Measurements from ENCODE around the gene MAMLD1. TPM values are rescaled to one million over a fixed set of nuclear protein-coding genes. Genes with fewer than 3 reads are reported as not detected.

MAMLD1 gene
- total and polyA plus RNA-seq, 4 donors = 1.8 to 8.5 (median 7.7) TPM

DNA sequence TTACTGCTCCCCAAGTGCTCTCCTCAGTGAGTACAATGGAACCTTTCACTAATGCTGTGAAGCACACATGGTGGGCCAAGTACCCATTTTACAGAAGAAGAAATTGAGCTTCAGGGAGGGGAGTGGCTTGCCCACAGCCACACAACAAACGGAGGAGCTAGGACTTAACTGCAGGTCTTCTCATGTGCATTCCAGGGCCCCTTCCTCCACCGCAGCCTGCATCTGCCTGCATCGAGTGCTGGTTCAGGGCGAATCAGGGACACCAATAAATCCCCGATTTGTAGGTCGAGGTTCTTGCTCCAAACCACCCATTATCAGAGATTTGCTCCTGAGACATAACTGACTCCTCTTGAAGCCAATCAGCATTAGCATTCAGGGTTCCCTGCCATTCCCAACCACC is 100.9 kb downstream of the MAMLD1 start:
- no peaks in the 10 kb centered on the region for H3K9me3 ChIP-seq (ENCODE audit: control insufficient read depth, low read length)
- 87 to 96% methylated on average over 6 of the region's 6 CpGs for WGBS, 2 donors
- no peak overlapping the region for H3K27ac ChIP-seq (ENCODE audit: low read depth in 1 of 2, low read length in 2 of 2)
- no peak overlapping the region for H3K4me3 ChIP-seq (ENCODE audit: low read length in 2 of 2)
- no peaks in the 10 kb centered on the region for H3K27me3 ChIP-seq (ENCODE audit: control insufficient read depth in 1 of 2, insufficient read depth in 2 of 2, low read length in 1 of 2)
- no peaks in the 10 kb centered on the region for H3K36me3 ChIP-seq (ENCODE audit: control insufficient read depth in 1 of 2, insufficient read depth in 2 of 2, low read length in 1 of 2)
- no peak for DNase-seq
- intact Hi-C loops (cut with DNase I) = no loop called here
- ATAC-seq (ENCODE audit: low FRiP score) = no peak
- H3K4me1 ChIP-seq (ENCODE audit: control insufficient read depth in 1 of 2, insufficient read depth in 2 of 2, low read length in 2 of 2) = no peaks in the 10 kb centered on the region

DNA sequence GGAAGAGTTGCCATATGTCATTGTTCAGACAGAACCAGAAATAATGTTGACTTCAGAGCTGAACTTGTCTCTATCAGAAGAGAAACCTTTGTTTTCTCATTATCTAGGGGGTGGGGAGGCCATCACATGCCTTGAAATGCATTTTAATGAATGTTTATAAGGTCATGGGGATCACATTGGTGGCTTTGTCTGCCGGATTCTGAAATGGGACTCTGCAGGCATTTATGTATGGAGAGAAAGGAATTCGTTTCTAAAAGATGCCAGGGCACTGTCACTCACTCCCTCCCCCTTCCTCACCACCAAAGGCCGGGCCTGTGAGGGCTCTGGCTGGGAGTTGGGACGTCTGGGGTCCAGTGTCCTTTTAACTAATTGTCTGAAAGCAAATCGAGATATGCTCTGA is 102.2 kb downstream of the MAMLD1 start:
- H3K9me3 ChIP-seq (ENCODE audit: control insufficient read depth, low read length) = no peaks in the 10 kb centered on the region
- DNase-seq (no peak), ATAC-seq (ENCODE audit: low FRiP score) (no peak)
- no peak overlapping the region for H3K27ac ChIP-seq (ENCODE audit: low read depth in 1 of 2, low read length in 2 of 2)
- WGBS, 2 donors = 42 to 54% methylated on average over 5 of the region's 5 CpGs
- intact Hi-C loops (cut with DNase I) = no loop called here
- no peaks in the 10 kb centered on the region for H3K27me3 ChIP-seq (ENCODE audit: control insufficient read depth in 1 of 2, insufficient read depth in 2 of 2, low read length in 1 of 2)
- H3K36me3 ChIP-seq (ENCODE audit: control insufficient read depth in 1 of 2, insufficient read depth in 2 of 2, low read length in 1 of 2) = peaks cover 0 to 2% of the 10 kb centered on the region in 2 donors
- H3K4me3 ChIP-seq (ENCODE audit: low read length in 2 of 2) = no peak overlapping the region
- H3K4me1 ChIP-seq (ENCODE audit: control insufficient read depth in 1 of 2, insufficient read depth in 2 of 2, low read length in 2 of 2) = no peaks in the 10 kb centered on the region

DNA sequence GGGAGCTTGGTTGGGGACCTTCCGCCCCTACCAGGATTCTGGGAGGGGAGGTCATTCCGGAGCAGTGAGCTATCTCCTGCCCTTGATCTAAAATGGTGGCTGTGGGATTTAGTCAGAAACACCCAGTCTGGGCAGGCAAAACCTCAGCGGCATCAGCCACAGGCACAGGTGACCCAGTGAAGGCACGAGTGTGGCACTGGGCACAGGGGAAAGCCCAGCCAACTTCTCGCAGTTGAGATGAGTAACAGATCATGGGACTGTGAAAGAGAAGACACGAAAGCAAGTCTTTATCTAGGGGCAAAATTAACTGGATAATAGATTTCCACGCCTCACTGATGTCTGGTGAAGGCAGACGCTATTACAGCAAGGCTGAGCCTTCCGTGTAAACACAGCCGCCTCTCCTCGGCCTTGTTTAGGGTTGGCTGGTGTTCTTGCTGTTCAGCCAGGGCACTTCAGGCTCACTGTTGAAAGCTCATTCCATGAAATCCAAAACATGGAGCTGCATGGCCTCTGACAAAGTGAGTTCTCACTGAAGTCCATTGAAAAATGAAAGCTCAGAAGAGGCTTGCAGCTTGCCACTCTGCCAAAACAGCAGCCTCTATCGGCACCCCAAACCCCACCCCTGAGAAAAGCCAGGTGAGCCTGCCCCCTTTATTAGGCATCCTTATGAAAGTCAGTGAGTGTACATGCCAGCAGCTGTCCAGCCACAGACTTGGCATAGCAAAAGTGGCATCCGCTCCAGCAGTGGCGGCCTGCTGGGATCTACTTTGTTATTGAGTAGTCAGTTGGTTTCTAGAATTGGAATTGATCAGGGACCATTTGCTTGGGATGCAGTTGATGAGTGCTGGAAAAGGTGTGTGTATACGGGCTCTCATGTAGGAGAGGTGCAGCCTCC is 103.0 kb downstream of the MAMLD1 start:
- DNase-seq (no peak), ATAC-seq (ENCODE audit: low FRiP score) (no peak)
- Histone ChIP-seq H3K27me3 (ENCODE audit: control insufficient read depth in 1 of 2, insufficient read depth in 2 of 2, low read length in 1 of 2) (no peaks in the 10 kb centered on the region), H3K36me3 (ENCODE audit: control insufficient read depth in 1 of 2, insufficient read depth in 2 of 2, low read length in 1 of 2) (peaks cover 0 to 3% of the 10 kb centered on the region in 2 donors), H3K4me3 (ENCODE audit: low read length in 2 of 2) (no peak overlapping the region), H3K27ac (ENCODE audit: low read depth in 1 of 2, low read length in 2 of 2) (no peak overlapping the region), H3K4me1 (ENCODE audit: control insufficient read depth in 1 of 2, insufficient read depth in 2 of 2, low read length in 2 of 2) (no peaks in the 10 kb centered on the region), H3K9me3 (ENCODE audit: control insufficient read depth, low read length) (no peaks in the 10 kb centered on the region)
- WGBS, 2 donors = 70 to 71% methylated on average over 15 of the region's 15 CpGs
- intact Hi-C loops (cut with DNase I) = no loop called here

DNA sequence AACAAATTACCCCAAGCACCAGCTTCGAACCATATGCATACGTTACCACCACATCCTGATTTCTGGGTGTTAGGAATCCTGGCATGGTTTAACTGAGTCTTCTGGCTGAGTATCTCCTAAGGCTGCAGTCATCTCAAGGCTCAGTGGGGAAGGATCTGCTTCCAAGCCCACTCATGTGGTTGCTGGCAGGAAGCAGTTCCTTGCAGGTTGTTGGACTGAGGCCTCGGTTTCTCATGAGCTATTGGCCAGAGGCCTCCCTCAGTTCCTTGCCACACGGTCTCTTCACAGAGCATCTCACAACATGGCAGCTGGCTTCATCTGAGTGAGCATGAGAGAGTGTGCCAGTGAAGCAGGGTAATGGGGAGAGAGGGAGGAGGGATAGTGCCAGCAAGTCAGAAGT is 109.2 kb downstream of the MAMLD1 start:
- WGBS, 2 donors = 76 to 96% methylated on average over 4 of the region's 4 CpGs
- no peak for DNase-seq

DNA sequence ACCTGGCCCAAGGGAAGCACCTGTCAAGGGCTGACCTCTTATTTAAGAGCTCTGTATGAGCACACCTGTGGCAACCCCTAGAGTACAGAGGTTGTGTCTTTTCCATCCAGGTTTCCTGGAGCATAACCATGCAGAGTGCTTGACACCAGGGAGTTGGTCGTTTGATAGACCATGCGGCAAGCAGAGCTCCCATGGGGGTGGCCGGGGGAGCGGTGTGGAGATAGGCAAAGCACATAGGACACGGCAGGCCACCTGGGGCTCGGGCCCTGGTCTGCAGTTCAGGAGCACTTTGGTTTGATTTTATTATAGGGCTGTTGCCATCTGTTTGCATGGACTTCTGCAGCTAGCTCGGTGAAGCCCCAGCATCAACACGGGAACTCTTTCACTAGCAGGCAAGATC is 110.3 kb downstream of the MAMLD1 start:
- ATAC-seq (ENCODE audit: low FRiP score) (no peak), DNase-seq (no peak)
- H3K27ac ChIP-seq (ENCODE audit: low read depth in 1 of 2, low read length in 2 of 2) = no peak overlapping the region
- no peaks in the 10 kb centered on the region for H3K4me1 ChIP-seq (ENCODE audit: control insufficient read depth in 1 of 2, insufficient read depth in 2 of 2, low read length in 2 of 2)
- H3K27me3 ChIP-seq (ENCODE audit: control insufficient read depth in 1 of 2, insufficient read depth in 2 of 2, low read length in 1 of 2) = no peaks in the 10 kb centered on the region
- H3K4me3 ChIP-seq (ENCODE audit: low read length in 2 of 2) = no peak overlapping the region
- WGBS, 2 donors = 88% methylated on average over 8 of the region's 8 CpGs
- intact Hi-C loops (cut with DNase I) = no loop called here
- no peaks in the 10 kb centered on the region for H3K9me3 ChIP-seq (ENCODE audit: control insufficient read depth, low read length)
- peaks cover 0 to 3% of the 10 kb centered on the region in 2 donors for H3K36me3 ChIP-seq (ENCODE audit: control insufficient read depth in 1 of 2, insufficient read depth in 2 of 2, low read length in 1 of 2)

More for the DNA sequence above, 109.2 kb downstream of the MAMLD1 start:
- Histone ChIP-seq H3K27me3 (ENCODE audit: control insufficient read depth in 1 of 2, insufficient read depth in 2 of 2, low read length in 1 of 2) (no peaks in the 10 kb centered on the region), H3K27ac (ENCODE audit: low read depth in 1 of 2, low read length in 2 of 2) (no peak overlapping the region), H3K36me3 (ENCODE audit: control insufficient read depth in 1 of 2, insufficient read depth in 2 of 2, low read length in 1 of 2) (peaks cover 0 to 3% of the 10 kb centered on the region in 2 donors), H3K4me1 (ENCODE audit: control insufficient read depth in 1 of 2, insufficient read depth in 2 of 2, low read length in 2 of 2) (no peaks in the 10 kb centered on the region), H3K9me3 (ENCODE audit: control insufficient read depth, low read length) (no peaks in the 10 kb centered on the region), H3K4me3 (ENCODE audit: low read length in 2 of 2) (no peak overlapping the region)
- intact Hi-C loops (cut with DNase I) = no loop called here
- ATAC-seq (ENCODE audit: low FRiP score) = no peak

DNA sequence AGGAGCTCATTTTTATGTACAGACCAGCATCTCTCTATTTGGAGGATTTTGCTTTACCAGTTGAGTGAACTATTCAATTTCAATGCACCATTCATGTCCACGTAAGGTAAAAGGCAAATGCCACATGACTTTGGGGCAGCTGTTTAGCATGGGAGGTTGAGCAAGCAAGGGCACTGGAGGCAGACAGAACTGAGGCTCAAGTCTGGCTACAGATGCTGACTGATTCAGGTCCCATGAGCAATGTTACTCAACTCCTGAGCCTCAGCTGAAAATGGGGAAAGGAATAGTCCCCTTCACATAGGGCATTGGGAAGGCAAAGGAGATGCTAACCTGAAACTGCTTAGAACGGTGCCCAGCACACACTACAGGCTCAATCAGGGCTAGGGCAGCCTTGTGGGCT is 112.3 kb downstream of the MAMLD1 start:
- Histone ChIP-seq H3K36me3 (ENCODE audit: control insufficient read depth in 1 of 2, insufficient read depth in 2 of 2, low read length in 1 of 2) (no peaks in the 10 kb centered on the region), H3K4me1 (ENCODE audit: control insufficient read depth in 1 of 2, insufficient read depth in 2 of 2, low read length in 2 of 2) (no peaks in the 10 kb centered on the region), H3K27ac (ENCODE audit: low read depth in 1 of 2, low read length in 2 of 2) (no peak overlapping the region), H3K4me3 (ENCODE audit: low read length in 2 of 2) (no peak overlapping the region), H3K9me3 (ENCODE audit: control insufficient read depth, low read length) (no peaks in the 10 kb centered on the region), H3K27me3 (ENCODE audit: control insufficient read depth in 1 of 2, insufficient read depth in 2 of 2, low read length in 1 of 2) (no peaks in the 10 kb centered on the region)
- 56 to 75% methylated on average over 2 of the region's 2 CpGs for WGBS, 2 donors
- intact Hi-C loops (cut with DNase I) = no loop called here
- ATAC-seq (ENCODE audit: low FRiP score) (no peak), DNase-seq (no peak)

DNA sequence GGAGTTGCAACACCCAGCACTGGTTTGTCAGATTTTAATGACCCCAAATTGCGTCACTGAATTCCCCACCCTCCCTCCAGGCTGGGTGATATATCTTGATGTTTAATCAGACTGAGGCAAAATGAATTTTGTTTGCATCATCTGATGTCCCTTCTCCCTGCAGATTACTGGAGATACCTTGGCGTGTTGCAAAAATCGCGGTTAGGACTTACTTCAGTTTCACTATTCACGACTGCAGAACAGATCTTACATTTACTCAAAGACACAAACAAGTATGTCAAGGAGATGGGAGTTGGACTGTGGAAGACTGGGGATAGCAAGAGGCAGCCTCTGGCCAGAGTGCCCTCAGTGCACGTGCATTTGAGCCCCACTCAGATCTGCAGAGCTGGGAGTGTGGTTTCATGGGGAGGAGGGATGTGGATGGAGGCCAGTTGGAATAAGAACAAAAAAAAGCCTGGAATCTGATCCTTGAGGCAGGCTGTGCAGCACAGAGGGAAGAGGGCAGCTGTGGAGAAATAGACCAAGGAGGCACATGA is 113.1 kb downstream of the MAMLD1 start:
- H3K36me3 ChIP-seq (ENCODE audit: control insufficient read depth in 1 of 2, insufficient read depth in 2 of 2, low read length in 1 of 2) = no peaks in the 10 kb centered on the region
- H3K4me1 ChIP-seq (ENCODE audit: control insufficient read depth in 1 of 2, insufficient read depth in 2 of 2, low read length in 2 of 2) = no peaks in the 10 kb centered on the region
- H3K27ac ChIP-seq (ENCODE audit: low read depth in 1 of 2, low read length in 2 of 2) = no peak overlapping the region
- no peak overlapping the region for H3K4me3 ChIP-seq (ENCODE audit: low read length in 2 of 2)
- WGBS, 2 donors = 63 to 64% methylated on average over 6 of the region's 6 CpGs
- no peak for ATAC-seq (ENCODE audit: low FRiP score)
- no peaks in the 10 kb centered on the region for H3K27me3 ChIP-seq (ENCODE audit: control insufficient read depth in 1 of 2, insufficient read depth in 2 of 2, low read length in 1 of 2)
- no peak for DNase-seq
- H3K9me3 ChIP-seq (ENCODE audit: control insufficient read depth, low read length) = no peaks in the 10 kb centered on the region
- intact Hi-C loops (cut with DNase I) = no loop called here

DNA sequence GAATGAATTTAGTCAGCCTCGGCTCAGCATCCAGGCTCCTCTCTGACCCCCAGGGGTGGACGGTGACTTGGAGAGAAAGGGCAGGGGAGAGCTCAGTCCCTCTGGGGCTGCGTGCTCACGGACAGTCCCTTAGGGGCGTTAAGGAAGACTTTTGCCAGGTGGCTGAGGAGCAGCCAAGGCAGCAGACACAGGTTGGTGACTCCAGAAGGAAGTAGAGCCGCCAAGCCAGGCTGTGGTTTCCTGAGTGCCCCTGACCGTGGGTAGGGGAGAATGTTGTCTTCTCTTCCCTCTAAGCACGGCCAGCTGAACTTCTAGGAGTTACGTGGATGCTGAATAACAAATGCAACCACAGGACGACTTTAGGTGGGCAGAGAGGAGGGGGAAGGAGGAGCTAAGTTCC is 114.3 kb downstream of the MAMLD1 start:
- Histone ChIP-seq H3K27ac (ENCODE audit: low read depth in 1 of 2, low read length in 2 of 2) (no peak overlapping the region), H3K36me3 (ENCODE audit: control insufficient read depth in 1 of 2, insufficient read depth in 2 of 2, low read length in 1 of 2) (no peaks in the 10 kb centered on the region), H3K4me3 (ENCODE audit: low read length in 2 of 2) (no peak overlapping the region), H3K4me1 (ENCODE audit: control insufficient read depth in 1 of 2, insufficient read depth in 2 of 2, low read length in 2 of 2) (no peaks in the 10 kb centered on the region), H3K9me3 (ENCODE audit: control insufficient read depth, low read length) (no peaks in the 10 kb centered on the region), H3K27me3 (ENCODE audit: control insufficient read depth in 1 of 2, insufficient read depth in 2 of 2, low read length in 1 of 2) (no peaks in the 10 kb centered on the region)
- no peak for ATAC-seq (ENCODE audit: low FRiP score)
- no peak for DNase-seq
- intact Hi-C loops (cut with DNase I) = no loop called here
- WGBS, 2 donors = 58 to 84% methylated on average over 10 of the region's 10 CpGs

Data from aorta (tissue), 5 donors.